ENCODE measurements around the gene NHEJ1. TPM values are rescaled to one million over a fixed set of nuclear protein-coding genes. Genes with fewer than 3 reads are reported as not detected.

NHEJ1 gene
- total RNA-seq, 2 donors from 2014 or later: 8.9 to 9.3 TPM

DNA sequence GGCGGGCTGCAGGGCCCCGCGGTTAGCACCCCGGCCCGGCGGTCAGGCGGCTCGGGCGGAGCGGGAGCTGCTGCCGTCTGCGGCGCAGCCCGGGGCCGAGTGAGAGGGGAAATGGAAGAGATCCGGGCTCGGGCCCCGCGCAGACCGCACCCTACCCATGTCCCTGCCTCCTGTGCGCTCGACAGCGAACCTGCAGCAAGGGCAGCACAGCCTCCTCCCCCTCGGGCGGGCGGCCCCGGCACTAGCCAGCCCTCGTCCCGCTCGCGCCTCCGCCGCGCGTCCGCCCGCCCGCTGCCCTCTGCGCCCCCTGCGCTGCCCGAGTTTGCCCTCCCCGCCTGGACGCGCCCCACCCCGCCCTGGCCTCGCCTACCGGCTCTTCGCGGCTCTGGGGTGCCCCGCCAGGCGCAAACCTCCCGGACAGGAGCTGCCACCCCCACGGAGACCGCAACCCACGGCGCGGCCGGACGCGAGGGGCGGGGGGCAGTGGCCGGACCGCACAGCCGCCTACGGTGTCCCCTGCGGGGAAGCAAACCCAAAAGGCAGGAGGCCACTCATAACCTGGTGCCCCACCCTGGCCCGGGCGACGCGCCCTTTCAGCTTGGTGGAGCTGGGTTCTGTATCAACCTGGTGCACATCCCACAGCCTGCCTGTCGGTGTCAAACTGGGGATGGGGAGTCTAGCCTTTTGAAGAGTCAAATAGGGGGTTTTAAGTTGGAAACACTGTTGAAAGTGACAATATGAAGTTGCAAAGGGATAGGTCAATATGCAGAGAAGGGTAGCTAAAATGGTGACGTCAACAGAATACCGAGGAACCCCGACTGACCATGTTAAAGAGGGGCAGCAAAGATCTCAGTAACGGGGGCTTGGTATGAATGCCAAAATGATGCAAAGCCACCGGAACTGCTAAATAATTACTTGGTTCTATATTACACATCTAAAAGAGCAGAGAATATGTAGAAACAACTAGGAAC is 99.5 kb downstream of the NHEJ1 start, which contains the start of gene IHH:
TSS of gene IHH (minus strand) at position 101 of the 971 bp plus-strand sequence. CDS start 454 bp downstream, outside the sequence.
- DNase-seq: peak in 3 of 4 donors; percentile 29 to 40 (median 34)
- Histone ChIP-seq H3K27me3 (peaks cover 5 to 28% of the 10 kb centered on the region in 2 donors), H3K36me3 (replicated peaks in 1 of 2; ENCODE audit: insufficient read depth in 1 of 2, low read depth in 2 of 2) (no peaks in the 10 kb centered on the region), H3K27ac (no peak within 1 kb of the TSS), H3K4me1 (peaks cover 45% of the 10 kb centered on the region), H3K9me3 (no peaks in the 10 kb centered on the region), H3K4me3 (no peak within 1 kb of the TSS)
- intact Hi-C loops (cut with DNase I): no loop called here
- 3 to 11% methylated on average over 13 to 70 of the region's 76 CpGs for WGBS, 2 donors
- no peak for TF ChIP-seq POLR2A (IDR thresholded peaks at IDR 0.05)
- TF ChIP-seq, protein P1, sequence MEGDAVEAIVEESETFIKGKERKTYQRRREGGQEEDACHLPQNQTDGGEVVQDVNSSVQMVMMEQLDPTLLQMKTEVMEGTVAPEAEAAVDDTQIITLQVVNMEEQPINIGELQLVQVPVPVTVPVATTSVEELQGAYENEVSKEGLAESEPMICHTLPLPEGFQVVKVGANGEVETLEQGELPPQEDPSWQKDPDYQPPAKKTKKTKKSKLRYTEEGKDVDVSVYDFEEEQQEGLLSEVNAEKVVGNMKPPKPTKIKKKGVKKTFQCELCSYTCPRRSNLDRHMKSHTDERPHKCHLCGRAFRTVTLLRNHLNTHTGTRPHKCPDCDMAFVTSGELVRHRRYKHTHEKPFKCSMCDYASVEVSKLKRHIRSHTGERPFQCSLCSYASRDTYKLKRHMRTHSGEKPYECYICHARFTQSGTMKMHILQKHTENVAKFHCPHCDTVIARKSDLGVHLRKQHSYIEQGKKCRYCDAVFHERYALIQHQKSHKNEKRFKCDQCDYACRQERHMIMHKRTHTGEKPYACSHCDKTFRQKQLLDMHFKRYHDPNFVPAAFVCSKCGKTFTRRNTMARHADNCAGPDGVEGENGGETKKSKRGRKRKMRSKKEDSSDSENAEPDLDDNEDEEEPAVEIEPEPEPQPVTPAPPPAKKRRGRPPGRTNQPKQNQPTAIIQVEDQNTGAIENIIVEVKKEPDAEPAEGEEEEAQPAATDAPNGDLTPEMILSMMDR (IDR thresholded peaks at IDR 0.05): no peak
- ATAC-seq: no peak

DNA sequence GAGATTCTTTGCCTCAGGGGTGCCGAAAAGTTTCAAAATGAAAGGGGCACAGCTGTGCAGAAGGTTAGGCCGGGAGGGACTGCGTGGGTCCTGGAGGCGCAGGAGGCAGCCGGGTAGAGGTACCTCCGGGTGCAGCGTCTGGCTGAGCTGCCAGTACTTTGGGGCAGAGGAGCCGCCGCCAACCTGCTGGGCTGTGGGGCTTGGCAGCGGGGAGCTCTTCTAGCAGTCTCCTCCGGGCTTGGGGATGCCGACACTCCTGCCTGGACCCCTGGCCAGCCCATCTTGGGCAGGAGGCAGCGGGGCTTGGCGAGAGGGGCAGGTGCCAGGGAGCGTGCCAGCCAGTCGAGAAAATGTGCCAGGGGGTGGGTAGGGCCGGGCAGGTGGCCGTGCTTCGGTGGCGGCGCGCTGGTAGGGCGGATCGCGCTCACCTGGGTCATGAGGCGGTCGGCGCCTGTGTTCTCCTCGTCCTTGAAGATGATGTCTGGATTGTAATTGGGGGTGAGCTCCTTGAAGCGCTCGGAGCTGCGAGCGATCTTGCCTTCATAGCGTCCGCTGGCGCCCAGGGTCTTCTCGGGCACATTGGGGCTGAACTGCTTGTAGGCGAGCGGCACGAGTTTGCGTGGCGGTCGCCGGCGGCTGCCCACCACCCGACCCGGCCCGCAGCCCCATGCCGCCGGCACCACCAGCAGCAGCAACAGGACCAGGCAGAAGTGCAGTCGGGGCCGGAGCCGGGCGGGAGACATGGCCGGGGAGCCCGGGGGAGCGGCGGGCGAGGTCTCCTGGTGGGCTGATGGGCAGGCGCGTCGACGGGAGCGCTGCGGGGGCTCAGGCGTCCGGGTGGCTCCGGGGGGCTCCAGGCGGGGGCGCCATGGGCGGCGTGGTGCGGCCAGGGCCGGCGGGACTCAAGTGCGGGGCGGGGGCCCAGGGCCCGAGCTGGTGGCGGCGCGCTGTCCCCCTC is 100.6 kb downstream of the NHEJ1 start:
- TF ChIP-seq POLR2A (IDR thresholded peaks at IDR 0.05): no peak
- TF ChIP-seq, protein P1 (IDR thresholded peaks at IDR 0.05): no peak
- Histone ChIP-seq H3K27ac (no peak overlapping the region), H3K4me3 (no peak overlapping the region), H3K36me3 (replicated peaks in 1 of 2; ENCODE audit: insufficient read depth in 1 of 2, low read depth in 2 of 2) (no peaks in the 10 kb centered on the region), H3K9me3 (no peaks in the 10 kb centered on the region), H3K27me3 (peaks cover 5 to 28% of the 10 kb centered on the region in 2 donors), H3K4me1 (peaks cover 45% of the 10 kb centered on the region)
- DNase-seq: peak in 3 of 4 donors; percentile 21 to 33 (median 32)
- intact Hi-C loops (cut with DNase I): loop anchor here (5.0 kb wide), 3 partner anchors 57 to 242 kb away; no protein-coding TSS in a partner anchor
- no peak for ATAC-seq
- WGBS, 2 donors: 2% methylated on average over 66 of the region's 81 CpGs; no CpG with 5 or more reads in 1 of the 2 donors

DNA sequence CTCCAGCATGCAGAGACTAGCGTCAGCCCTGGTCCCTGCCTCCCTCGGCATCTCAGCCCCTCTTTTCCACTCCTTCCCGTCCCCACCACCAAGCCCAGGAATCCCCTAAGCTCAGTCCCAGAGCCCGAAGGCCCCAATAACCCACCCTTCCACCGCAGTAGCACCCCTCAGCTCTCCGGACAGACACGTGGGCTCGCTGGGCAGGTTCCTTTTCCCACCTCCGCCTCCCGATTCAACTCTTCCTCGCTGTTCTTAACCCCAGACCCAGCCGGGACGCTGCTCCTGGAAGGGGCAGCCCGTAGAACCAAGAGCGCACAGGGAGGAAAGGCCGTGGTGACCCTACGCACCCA is 101.3 kb downstream of the NHEJ1 start:
- peak; percentile 2 for ATAC-seq
- no peaks in the 10 kb centered on the region for H3K9me3 ChIP-seq

More for the DNA sequence above, 101.3 kb downstream of the NHEJ1 start:
- no peak for DNase-seq
- Histone ChIP-seq H3K27ac (no peak overlapping the region), H3K4me1 (peaks cover 45% of the 10 kb centered on the region), H3K36me3 (replicated peaks in 1 of 2; ENCODE audit: insufficient read depth in 1 of 2, low read depth in 2 of 2) (no peaks in the 10 kb centered on the region), H3K4me3 (no peak overlapping the region), H3K27me3 (peaks cover 5 to 28% of the 10 kb centered on the region in 2 donors)
- TF ChIP-seq, protein P1 (IDR thresholded peaks at IDR 0.05): no peak
- TF ChIP-seq POLR2A (IDR thresholded peaks at IDR 0.05): no peak
- intact Hi-C loops (cut with DNase I): loop anchor here (5.0 kb wide), 3 partner anchors 58 to 243 kb away; no protein-coding TSS in a partner anchor
- WGBS, 2 donors: 2 to 4% methylated on average over 17 of the region's 17 CpGs

Measured in body of pancreas (tissue), 4 donors.